ENCODE measurements around the gene MTPN. TPM values are rescaled to one million over a fixed set of nuclear protein-coding genes. Genes with fewer than 3 reads are reported as not detected.

Gene MTPN
- total RNA-seq, 1 donor = 117 TPM

- Histone ChIP-seq H3K36me3 (ENCODE audit: insufficient read depth, low read length) (peaks cover 10% of the 10 kb centered on the region), H3K9me3 (ENCODE audit: low read depth, low read length) (no peaks in the 10 kb centered on the region), H3K27ac (ENCODE audit: low read depth, low read length) (no peak overlapping the region), H3K4me2 (ENCODE audit: insufficient read depth, low read length) (no peak overlapping the region), H3K4me3 (ENCODE audit: insufficient read depth, low read length) (no peak overlapping the region), H3K4me1 (ENCODE audit: insufficient read depth, low read length) (peaks cover 4% of the 10 kb centered on the region), H4K20me1 (ENCODE audit: insufficient read depth, low read length) (peaks cover 12% of the 10 kb centered on the region), H3K27me3 (ENCODE audit: insufficient read depth, low read length) (no peaks in the 10 kb centered on the region), H3K79me2 (ENCODE audit: insufficient read depth, low read length) (peaks cover 74% of the 10 kb centered on the region), H2AFZ (ENCODE audit: low read length) (no peak overlapping the region)
- no peak for TF ChIP-seq CTCF (IDR thresholded peaks at IDR 0.05; ENCODE audit: extremely low read depth, low read depth, low read length)
- DNase-seq (ENCODE audit: insufficient read length, low spot score, missing footprints) = no peak
Observed at GRCh38 chr7:135943134-135943879, 33.9 kb downstream of the MTPN start.

GRCh38 chr7:135942614-135943013, 34.5 kb downstream of the MTPN start:
- Histone ChIP-seq H3K79me2 (ENCODE audit: insufficient read depth, low read length) (peaks cover 75% of the 10 kb centered on the region), H3K36me3 (ENCODE audit: insufficient read depth, low read length) (peaks cover 10% of the 10 kb centered on the region), H3K27ac (ENCODE audit: low read depth, low read length) (no peak overlapping the region), H3K4me3 (ENCODE audit: insufficient read depth, low read length) (no peak overlapping the region), H2AFZ (ENCODE audit: low read length) (no peak overlapping the region), H3K4me1 (ENCODE audit: insufficient read depth, low read length) (peaks cover 6% of the 10 kb centered on the region), H3K9me3 (ENCODE audit: low read depth, low read length) (no peaks in the 10 kb centered on the region), H3K27me3 (ENCODE audit: insufficient read depth, low read length) (no peaks in the 10 kb centered on the region), H3K4me2 (ENCODE audit: insufficient read depth, low read length) (no peak overlapping the region), H4K20me1 (ENCODE audit: insufficient read depth, low read length) (peaks cover 12% of the 10 kb centered on the region)
- no peak for TF ChIP-seq CTCF (IDR thresholded peaks at IDR 0.05; ENCODE audit: extremely low read depth, low read depth, low read length)
- DNase-seq (ENCODE audit: insufficient read length, low spot score, missing footprints) = no peak

GRCh38 chr7:135940077-135941075, 36.8 kb downstream of the MTPN start:
- H3K9me3 ChIP-seq (ENCODE audit: low read depth, low read length) = no peaks in the 10 kb centered on the region
- H3K27ac ChIP-seq (ENCODE audit: low read depth, low read length) = no peak overlapping the region
- no peak for DNase-seq (ENCODE audit: insufficient read length, low spot score, missing footprints)
- H3K27me3 ChIP-seq (ENCODE audit: insufficient read depth, low read length) = no peaks in the 10 kb centered on the region
- peaks cover 74% of the 10 kb centered on the region for H3K79me2 ChIP-seq (ENCODE audit: insufficient read depth, low read length)
- peaks cover 6% of the 10 kb centered on the region for H3K4me1 ChIP-seq (ENCODE audit: insufficient read depth, low read length)
- peaks cover 5% of the 10 kb centered on the region for H3K36me3 ChIP-seq (ENCODE audit: insufficient read depth, low read length)
- no peak overlapping the region for H2AFZ ChIP-seq (ENCODE audit: low read length)
- H3K4me3 ChIP-seq (ENCODE audit: insufficient read depth, low read length) = no peak overlapping the region
- peaks cover 20% of the 10 kb centered on the region for H4K20me1 ChIP-seq (ENCODE audit: insufficient read depth, low read length)
- TF ChIP-seq CTCF (IDR thresholded peaks at IDR 0.05; ENCODE audit: extremely low read depth, low read depth, low read length) = no peak
- H3K4me2 ChIP-seq (ENCODE audit: insufficient read depth, low read length) = no peak overlapping the region
